Measurements from ENCODE around the gene ZNF77. TPM values are rescaled to one million over a fixed set of nuclear protein-coding genes. Genes with fewer than 3 reads are reported as not detected.

ZNF77 gene
- polyA plus RNA-seq, 1 of the 3 experiments (the other 2 are of a cell fraction) = 4.4 TPM

DNA sequence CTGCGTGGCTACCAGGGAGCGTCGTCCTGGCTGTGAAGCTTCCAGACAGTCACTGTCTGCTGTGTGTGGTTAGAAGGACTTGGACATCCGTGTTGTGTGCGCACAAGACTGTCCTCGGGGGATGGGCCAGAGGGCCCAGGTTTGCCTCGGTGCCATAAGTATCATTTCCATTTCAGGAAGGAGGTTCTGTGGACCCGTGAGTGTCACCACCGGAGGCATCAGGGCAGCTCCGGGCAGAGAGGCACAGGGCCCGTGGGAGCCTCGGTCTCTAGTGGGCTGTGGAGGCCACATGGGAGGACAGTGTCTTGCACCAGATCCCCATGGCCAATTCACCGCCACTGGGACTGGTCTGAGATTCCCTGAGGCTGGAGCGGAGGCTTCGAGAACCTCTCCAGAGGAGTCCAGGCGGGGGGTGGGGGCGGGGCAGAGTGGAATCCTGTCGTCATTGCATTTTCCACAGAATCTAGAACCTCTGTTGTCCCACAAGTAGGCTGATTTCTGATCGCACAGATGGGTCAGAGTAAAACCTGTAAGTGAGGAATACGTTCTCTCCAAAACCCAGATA is 38.1 kb downstream of the ZNF77 start:
- Histone ChIP-seq H3K9ac (no peak overlapping the region), H3F3A (replicated peaks; ENCODE audit: insufficient read depth) (peaks cover 9% of the 10 kb centered on the region), H3K9me3 (no peaks in the 10 kb centered on the region), H3K4me2 (no peak overlapping the region), H4K20me1 (ENCODE audit: insufficient read depth) (no peaks in the 10 kb centered on the region), H3K4me3 (ENCODE audit: low read depth in 2 of 2, low read length in 1 of 2) (no peak overlapping the region), H3K27ac (ENCODE audit: low read depth in 2 of 2, low read length in 1 of 2) (no peak overlapping the region), H2AFZ (ENCODE audit: low read depth) (no peak overlapping the region), H3K9me2 (no peaks in the 10 kb centered on the region), H3K79me2 (ENCODE audit: insufficient read depth) (peaks cover 47% of the 10 kb centered on the region; the same call in 1 of the 2 replicates), H3K4me1 (ENCODE audit: control insufficient read depth in 1 of 2, insufficient read depth in 2 of 2, low read depth in 1 of 2, low read length in 1 of 2) (peaks cover 0 to 4% of the 10 kb centered on the region in 2 experiments; a peak in 1 of 4 replicates), H3K27me3 (ENCODE audit: insufficient read depth) (no peaks in the 10 kb centered on the region), H3K36me3 (replicated peaks in 1 of 2; ENCODE audit: control insufficient read depth in 1 of 2, insufficient read depth in 2 of 2, low read length in 1 of 2) (no peaks in the 10 kb centered on the region)
- DNase-seq = no peak
- WGBS (ENCODE audit: low lambda C conversion rate) = 85% methylated on average over 6 of the region's 20 CpGs
- no peak for TF ChIP-seq NFIC (IDR thresholded peaks at IDR 0.05; ENCODE audit: borderline replicate concordance)
- TF ChIP-seq, protein P1, sequence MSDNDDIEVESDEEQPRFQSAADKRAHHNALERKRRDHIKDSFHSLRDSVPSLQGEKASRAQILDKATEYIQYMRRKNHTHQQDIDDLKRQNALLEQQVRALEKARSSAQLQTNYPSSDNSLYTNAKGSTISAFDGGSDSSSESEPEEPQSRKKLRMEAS (IDR thresholded peaks at IDR 0.05; ENCODE audit: low read depth) = no peak
- no peak for TF ChIP-seq GATA2 (CRISPR knock-in tag; IDR thresholded peaks at IDR 0.05)
- no peak for TF ChIP-seq RAD21 (IDR thresholded peaks at IDR 0.05; ENCODE audit: low read length)
- no peak for TF ChIP-seq RCOR1 (IDR thresholded peaks at IDR 0.05; ENCODE audit: low read length)
- TF ChIP-seq, protein P2, sequence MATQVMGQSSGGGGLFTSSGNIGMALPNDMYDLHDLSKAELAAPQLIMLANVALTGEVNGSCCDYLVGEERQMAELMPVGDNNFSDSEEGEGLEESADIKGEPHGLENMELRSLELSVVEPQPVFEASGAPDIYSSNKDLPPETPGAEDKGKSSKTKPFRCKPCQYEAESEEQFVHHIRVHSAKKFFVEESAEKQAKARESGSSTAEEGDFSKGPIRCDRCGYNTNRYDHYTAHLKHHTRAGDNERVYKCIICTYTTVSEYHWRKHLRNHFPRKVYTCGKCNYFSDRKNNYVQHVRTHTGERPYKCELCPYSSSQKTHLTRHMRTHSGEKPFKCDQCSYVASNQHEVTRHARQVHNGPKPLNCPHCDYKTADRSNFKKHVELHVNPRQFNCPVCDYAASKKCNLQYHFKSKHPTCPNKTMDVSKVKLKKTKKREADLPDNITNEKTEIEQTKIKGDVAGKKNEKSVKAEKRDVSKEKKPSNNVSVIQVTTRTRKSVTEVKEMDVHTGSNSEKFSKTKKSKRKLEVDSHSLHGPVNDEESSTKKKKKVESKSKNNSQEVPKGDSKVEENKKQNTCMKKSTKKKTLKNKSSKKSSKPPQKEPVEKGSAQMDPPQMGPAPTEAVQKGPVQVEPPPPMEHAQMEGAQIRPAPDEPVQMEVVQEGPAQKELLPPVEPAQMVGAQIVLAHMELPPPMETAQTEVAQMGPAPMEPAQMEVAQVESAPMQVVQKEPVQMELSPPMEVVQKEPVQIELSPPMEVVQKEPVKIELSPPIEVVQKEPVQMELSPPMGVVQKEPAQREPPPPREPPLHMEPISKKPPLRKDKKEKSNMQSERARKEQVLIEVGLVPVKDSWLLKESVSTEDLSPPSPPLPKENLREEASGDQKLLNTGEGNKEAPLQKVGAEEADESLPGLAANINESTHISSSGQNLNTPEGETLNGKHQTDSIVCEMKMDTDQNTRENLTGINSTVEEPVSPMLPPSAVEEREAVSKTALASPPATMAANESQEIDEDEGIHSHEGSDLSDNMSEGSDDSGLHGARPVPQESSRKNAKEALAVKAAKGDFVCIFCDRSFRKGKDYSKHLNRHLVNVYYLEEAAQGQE (IDR thresholded peaks at IDR 0.05; ENCODE audit: low read depth, low read length) = no peak
- no peak for TF ChIP-seq FOXM1 (IDR thresholded peaks at IDR 0.05; ENCODE audit: low read depth)
- no peak for TF ChIP-seq SIN3A (IDR thresholded peaks at IDR 0.05; ENCODE audit: borderline replicate concordance, low read depth, low read length)
- no peak for TF ChIP-seq SMC3 (IDR thresholded peaks at IDR 0.05; ENCODE audit: low read depth, low read length)
- TF ChIP-seq, protein P3, sequence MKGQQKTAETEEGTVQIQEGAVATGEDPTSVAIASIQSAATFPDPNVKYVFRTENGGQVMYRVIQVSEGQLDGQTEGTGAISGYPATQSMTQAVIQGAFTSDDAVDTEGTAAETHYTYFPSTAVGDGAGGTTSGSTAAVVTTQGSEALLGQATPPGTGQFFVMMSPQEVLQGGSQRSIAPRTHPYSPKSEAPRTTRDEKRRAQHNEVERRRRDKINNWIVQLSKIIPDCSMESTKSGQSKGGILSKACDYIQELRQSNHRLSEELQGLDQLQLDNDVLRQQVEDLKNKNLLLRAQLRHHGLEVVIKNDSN (IDR thresholded peaks at IDR 0.05; ENCODE audit: borderline replicate concordance, low read depth) = no peak
- TF ChIP-seq FOXJ3 (CRISPR knock-in tag; IDR thresholded peaks at IDR 0.05) = no peak
- TF ChIP-seq, protein P4, sequence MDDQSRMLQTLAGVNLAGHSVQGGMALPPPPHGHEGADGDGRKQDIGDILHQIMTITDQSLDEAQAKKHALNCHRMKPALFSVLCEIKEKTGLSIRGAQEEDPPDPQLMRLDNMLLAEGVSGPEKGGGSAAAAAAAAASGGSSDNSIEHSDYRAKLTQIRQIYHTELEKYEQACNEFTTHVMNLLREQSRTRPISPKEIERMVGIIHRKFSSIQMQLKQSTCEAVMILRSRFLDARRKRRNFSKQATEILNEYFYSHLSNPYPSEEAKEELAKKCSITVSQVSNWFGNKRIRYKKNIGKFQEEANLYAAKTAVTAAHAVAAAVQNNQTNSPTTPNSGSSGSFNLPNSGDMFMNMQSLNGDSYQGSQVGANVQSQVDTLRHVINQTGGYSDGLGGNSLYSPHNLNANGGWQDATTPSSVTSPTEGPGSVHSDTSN (IDR thresholded peaks at IDR 0.05) = no peak
- TF ChIP-seq, protein P5, sequence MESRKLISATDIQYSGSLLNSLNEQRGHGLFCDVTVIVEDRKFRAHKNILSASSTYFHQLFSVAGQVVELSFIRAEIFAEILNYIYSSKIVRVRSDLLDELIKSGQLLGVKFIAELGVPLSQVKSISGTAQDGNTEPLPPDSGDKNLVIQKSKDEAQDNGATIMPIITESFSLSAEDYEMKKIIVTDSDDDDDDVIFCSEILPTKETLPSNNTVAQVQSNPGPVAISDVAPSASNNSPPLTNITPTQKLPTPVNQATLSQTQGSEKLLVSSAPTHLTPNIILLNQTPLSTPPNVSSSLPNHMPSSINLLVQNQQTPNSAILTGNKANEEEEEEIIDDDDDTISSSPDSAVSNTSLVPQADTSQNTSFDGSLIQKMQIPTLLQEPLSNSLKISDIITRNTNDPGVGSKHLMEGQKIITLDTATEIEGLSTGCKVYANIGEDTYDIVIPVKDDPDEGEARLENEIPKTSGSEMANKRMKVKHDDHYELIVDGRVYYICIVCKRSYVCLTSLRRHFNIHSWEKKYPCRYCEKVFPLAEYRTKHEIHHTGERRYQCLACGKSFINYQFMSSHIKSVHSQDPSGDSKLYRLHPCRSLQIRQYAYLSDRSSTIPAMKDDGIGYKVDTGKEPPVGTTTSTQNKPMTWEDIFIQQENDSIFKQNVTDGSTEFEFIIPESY (IDR thresholded peaks at IDR 0.05; ENCODE audit: borderline replicate concordance, low read depth) = no peak
- TF ChIP-seq TAF1 (IDR thresholded peaks at IDR 0.05; ENCODE audit: borderline replicate concordance, low read depth, low read length) = no peak
- no peak for TF ChIP-seq TEAD4 (IDR thresholded peaks at IDR 0.05; ENCODE audit: borderline replicate concordance, insufficient read depth)
- TF ChIP-seq EZH2phosphoT487 (IDR thresholded peaks at IDR 0.05; ENCODE audit: borderline replicate concordance, low read depth) = no peak
- ChIA-PET CTCF (interaction anchor here (2.0 kb wide), 1 partner anchor 20 kb away, joined by 7 read pairs; no protein-coding TSS in a partner anchor), POLR2A (no interaction called here)
